Cardiac muscle cell (in vitro differentiated cells and primary cell): ENCODE results near the gene PRRG2. TPM values are rescaled to one million over a fixed set of nuclear protein-coding genes. Genes with fewer than 3 reads are reported as not detected.
"Not testable (repeated sequence)": the region's sequence is repeated elsewhere in the genome, so short reads cannot be mapped to it uniquely, and the experiment has no call there.

ENCODE experiments used
- DNase-seq, 2 donors: peaks; one replicate each; pipeline versions ENCODE4 v3.0.0 to v3.0.0-alpha.2; 2010 to 2017; ENCODE audit warnings: low read depth in 1 of 2, low spot score in 1 of 2
- H3K27ac ChIP-seq: fragments of 200-600 bp; sonication (generic); 2 replicates; pipeline ENCODE4 v1.5.1; 2016
- H3K27me3 ChIP-seq: fragments of 200-600 bp; sonication (generic); 2 replicates; pipeline ENCODE4 v1.6.0; 2016; ENCODE audit warnings: control low read depth
- H3K36me3 ChIP-seq: fragments of 200-600 bp; sonication (generic); 2 replicates; pipeline ENCODE4 v1.5.1; 2016; ENCODE audit warnings: control low read depth
- H3K4me1 ChIP-seq: fragments of 200-600 bp; sonication (generic); 2 replicates; pipeline ENCODE4 v1.8.1; 2017; ENCODE audit warnings: low read depth, mild to moderate bottlenecking, mixed run types
- H3K4me3 ChIP-seq: fragments of 200-600 bp; sonication (generic); 2 replicates; pipeline ENCODE4 v1.5.1; 2016; ENCODE audit warnings: mild to moderate bottlenecking
- H3K9me3 ChIP-seq: fragments of 200-600 bp; sonication (generic); 2 replicates; pipeline ENCODE4 v1.5.1; 2017; ENCODE audit warnings: low read depth, mild to moderate bottlenecking, control low read depth
- polyA plus RNA-seq: library from polyadenylated mRNA; unstranded; fragments of >200 nt; fragmentation: Nextera tagmentation; extraction: Ambion mirVana; gene quantifications from 2 replicates; pipeline ENCODE4 v1.2.1, GENCODE V29; 2016
- total RNA-seq: library from RNA; depleted of rRNA; stranded (reverse); fragments of >200 nt; gene quantifications from 2 replicates; pipeline ENCODE4 v1.2.3, GENCODE V29; 2016
- TF ChIP-seq, protein P1 (sequence below): IDR thresholded peaks from 2 replicates; pipeline ENCODE4 v1.5.1; 2012; ENCODE audit warnings: low read depth, mild to moderate bottlenecking, low read length

The PRRG2 gene
- total and polyA plus RNA-seq, 2 experiments from 2014 or later: 0.10 to 8.2 TPM

DNA sequence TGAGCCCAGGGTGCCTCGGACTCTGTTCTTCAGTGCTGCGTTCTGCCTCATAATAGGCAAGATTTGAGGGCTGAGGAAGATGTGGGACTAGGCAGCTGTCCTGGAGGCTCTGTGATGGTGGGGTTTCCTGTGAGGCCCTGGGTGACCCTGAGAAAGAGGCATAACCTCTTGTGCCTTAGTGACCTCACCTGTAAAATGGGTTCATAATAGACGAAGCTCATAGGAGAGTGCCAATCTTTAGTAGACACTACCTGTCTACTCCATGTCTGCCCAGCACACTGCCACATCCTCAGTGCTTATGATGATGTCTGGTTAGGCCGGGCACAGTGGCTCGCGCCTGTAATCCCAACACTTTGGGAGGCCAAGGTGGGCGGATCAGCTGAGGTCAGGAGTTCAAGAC is 35.4 kb downstream of the PRRG2 start:
- H3K36me3 ChIP-seq: peaks cover 30% of the 10 kb centered on the region
- TF ChIP-seq, protein P1, sequence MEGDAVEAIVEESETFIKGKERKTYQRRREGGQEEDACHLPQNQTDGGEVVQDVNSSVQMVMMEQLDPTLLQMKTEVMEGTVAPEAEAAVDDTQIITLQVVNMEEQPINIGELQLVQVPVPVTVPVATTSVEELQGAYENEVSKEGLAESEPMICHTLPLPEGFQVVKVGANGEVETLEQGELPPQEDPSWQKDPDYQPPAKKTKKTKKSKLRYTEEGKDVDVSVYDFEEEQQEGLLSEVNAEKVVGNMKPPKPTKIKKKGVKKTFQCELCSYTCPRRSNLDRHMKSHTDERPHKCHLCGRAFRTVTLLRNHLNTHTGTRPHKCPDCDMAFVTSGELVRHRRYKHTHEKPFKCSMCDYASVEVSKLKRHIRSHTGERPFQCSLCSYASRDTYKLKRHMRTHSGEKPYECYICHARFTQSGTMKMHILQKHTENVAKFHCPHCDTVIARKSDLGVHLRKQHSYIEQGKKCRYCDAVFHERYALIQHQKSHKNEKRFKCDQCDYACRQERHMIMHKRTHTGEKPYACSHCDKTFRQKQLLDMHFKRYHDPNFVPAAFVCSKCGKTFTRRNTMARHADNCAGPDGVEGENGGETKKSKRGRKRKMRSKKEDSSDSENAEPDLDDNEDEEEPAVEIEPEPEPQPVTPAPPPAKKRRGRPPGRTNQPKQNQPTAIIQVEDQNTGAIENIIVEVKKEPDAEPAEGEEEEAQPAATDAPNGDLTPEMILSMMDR: no peak
- H3K9me3 ChIP-seq: no peaks in the 10 kb centered on the region
- H3K27ac ChIP-seq: no peak overlapping the region
- H3K27me3 ChIP-seq: no peaks in the 10 kb centered on the region
- no peaks in the 10 kb centered on the region for H3K4me1 ChIP-seq
- no peak overlapping the region for H3K4me3 ChIP-seq
- DNase-seq: no peak

DNA sequence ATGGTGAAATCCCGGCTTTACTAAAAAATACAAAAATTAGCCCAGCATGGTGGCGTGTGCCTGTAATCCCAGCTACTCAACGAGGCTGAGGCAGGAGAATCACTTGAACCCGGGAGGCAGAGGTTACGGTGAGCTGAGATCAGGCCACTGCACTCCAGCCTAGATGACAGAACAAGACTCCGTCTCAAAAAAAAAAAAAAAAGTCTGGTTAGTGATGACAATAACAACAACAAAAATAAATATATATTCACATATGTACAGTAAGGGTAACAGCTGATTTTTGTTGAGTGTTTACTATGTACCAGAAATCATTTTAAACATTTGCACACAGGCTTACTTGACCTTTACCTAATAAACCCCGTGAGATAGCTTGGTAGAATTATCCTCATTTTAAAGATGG is 35.8 kb downstream of the PRRG2 start:
- H3K9me3 ChIP-seq: no peaks in the 10 kb centered on the region
- no peaks in the 10 kb centered on the region for H3K4me1 ChIP-seq
- H3K27me3 ChIP-seq: no peaks in the 10 kb centered on the region
- TF ChIP-seq, protein P1: no peak
- H3K4me3 ChIP-seq: no peak overlapping the region
- H3K36me3 ChIP-seq: peaks cover 30% of the 10 kb centered on the region
- DNase-seq: no peak
- no peak overlapping the region for H3K27ac ChIP-seq

DNA sequence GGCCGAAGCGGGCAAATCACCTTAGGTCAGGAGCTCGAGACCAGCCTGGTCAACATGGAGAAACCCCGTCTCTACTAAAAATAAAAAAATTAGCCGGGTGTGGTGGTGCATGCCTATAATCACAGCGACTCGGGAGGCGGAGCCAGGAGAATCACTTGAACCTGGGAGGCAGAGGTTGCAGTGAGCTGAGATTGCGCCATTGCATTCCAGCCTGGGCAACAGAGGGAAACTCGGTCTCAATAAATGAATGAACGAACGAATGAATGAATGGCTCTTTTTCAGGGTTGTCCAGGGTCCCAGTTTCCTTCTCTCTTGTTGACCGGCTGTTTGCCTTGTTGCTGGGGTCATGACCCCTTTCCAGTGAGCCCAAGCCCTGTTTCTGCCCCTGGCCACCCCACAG is 36.7 kb downstream of the PRRG2 start:
- peaks cover 30% of the 10 kb centered on the region for H3K36me3 ChIP-seq
- not testable (repeated sequence) for DNase-seq, H3K27me3 ChIP-seq, H3K4me3 ChIP-seq, H3K4me1 ChIP-seq, H3K27ac ChIP-seq, H3K9me3 ChIP-seq

DNA sequence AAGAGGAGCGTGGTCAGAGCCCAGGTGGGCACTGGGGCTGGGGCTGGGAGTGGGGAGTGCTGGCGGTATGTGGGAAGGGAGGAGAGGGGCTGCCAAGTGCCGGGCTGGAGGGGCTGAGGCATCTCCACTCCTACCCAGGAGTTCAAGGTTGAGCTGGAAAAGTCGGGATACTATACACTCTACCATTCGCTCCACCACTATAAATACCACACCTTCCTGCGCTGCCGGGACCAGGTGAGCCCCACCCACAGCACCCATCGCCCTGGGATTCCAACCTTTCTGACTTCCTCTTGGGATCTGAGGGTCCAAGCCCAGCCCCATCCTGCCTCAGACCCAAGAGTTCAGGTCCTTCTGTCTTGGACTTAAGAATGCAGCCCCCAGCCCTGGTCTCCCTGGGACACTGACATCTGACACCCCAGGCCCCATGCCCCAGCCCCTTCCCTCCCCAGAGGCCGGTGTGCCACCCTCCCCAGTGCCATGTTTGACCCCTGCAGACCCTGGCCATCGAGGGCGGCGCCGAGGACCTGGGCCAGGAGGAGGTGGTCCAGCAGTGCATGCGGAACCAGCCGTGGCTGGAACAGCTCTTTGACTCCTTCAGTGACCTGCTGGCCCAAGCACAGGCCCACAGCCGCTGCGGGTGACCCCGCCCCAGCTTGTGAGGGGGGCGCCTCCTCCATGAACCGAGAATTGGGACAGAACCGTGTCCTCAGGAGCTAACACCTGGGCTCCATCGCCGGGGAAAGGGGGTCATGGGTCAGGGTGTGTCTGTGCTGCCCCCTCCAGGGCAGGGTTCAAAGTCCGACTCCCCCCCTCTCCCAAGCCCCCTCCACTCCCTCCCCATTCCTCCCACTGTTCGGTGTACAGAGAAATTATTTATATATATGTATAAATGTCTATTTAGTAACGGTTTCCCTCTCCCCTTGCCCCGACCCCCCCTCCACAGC is 44.1 kb downstream of the PRRG2 start:
- TF ChIP-seq, protein P1: no peak
- no peaks in the 10 kb centered on the region for H3K9me3 ChIP-seq
- no peaks in the 10 kb centered on the region for H3K4me1 ChIP-seq
- no peak for DNase-seq
- no peaks in the 10 kb centered on the region for H3K27me3 ChIP-seq
- H3K4me3 ChIP-seq: no peak overlapping the region
- no peak overlapping the region for H3K27ac ChIP-seq
- H3K36me3 ChIP-seq: peaks cover 17% of the 10 kb centered on the region

DNA sequence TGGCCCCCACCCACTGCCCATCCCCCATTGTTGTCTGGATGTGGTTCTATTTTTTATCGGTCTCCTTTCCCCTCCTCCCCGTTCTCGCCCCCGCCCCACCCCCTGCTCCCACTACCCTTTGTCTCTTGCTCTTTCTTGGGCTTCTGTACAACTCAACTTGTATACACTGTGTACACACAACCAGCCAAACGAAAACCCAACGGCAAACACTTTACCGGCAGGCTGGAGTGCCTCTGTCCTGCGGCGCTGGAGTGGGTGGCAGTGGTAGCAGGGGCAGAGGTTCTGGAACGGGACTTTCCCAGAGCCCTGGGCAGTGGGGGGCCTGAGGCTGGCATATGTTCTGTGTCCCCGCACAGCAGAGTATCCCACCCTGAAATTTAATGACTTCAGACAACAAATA is 45.1 kb downstream of the PRRG2 start:
- H3K36me3 ChIP-seq: peaks cover 15% of the 10 kb centered on the region
- no peaks in the 10 kb centered on the region for H3K4me1 ChIP-seq
- no peaks in the 10 kb centered on the region for H3K27me3 ChIP-seq
- no peaks in the 10 kb centered on the region for H3K9me3 ChIP-seq
- H3K27ac ChIP-seq: no peak overlapping the region
- H3K4me3 ChIP-seq: no peak overlapping the region
- TF ChIP-seq, protein P1: no peak
- DNase-seq: no peak

DNA sequence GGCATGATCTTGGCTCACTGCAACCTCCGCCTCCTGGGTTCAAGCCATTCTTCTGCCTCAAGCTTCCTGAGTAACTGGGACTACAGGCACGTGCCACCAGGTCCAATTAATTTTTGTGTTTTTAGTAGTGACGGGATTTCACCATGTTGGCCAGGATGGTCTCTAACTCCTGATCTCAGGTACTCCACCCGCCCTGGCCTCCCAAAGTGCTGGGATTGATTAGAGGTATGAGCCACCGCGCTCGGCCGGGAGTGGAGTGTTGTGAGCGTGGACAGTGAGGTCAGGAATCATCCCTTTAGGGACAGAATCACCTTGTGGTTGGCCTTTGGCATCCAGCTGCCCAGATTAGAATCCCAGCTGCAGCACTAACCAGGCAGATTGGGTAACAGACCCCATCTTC is 48.5 kb downstream of the PRRG2 start:
- no peaks in the 10 kb centered on the region for H3K27me3 ChIP-seq
- DNase-seq: no peak
- peak overlapping the region; percentile 4 for H3K27ac ChIP-seq

More for the DNA sequence above, 48.5 kb downstream of the PRRG2 start:
- TF ChIP-seq, protein P1: no peak
- H3K4me3 ChIP-seq: no peak overlapping the region
- H3K9me3 ChIP-seq: no peaks in the 10 kb centered on the region
- H3K36me3 ChIP-seq: peaks cover 12% of the 10 kb centered on the region
- no peaks in the 10 kb centered on the region for H3K4me1 ChIP-seq
